HG03378 (cell line): ENCODE measurements around the gene OVOL2.
"Not testable (repeated sequence)": the region's sequence is repeated elsewhere in the genome, so short reads cannot be mapped to it uniquely, and the experiment has no call there.

Experiments
- ATAC-seq: cut with Tn5 transposase; IDR thresholded peaks from one replicate; pipeline ENCODE4 v1.9.1; 2021; ENCODE audit warnings: mild to moderate bottlenecking, moderate library complexity; ENCODE audit not compliant: unreplicated experiment

OVOL2 gene

GRCh38 chr20:18058661-18059467 is 1.1 kb upstream of the OVOL2 start:
- ATAC-seq: no peak

- no peak for ATAC-seq
These were observed 256 bp upstream of the OVOL2 start for GRCh38 chr20:18057994-18058349.

- no peak for ATAC-seq
These were observed 1.3 kb downstream of the OVOL2 start for GRCh38 chr20:18056174-18057100.

GRCh38 chr20:18055261-18055660 is 2.5 kb downstream of the OVOL2 start:
- no peak for ATAC-seq

- no peak for ATAC-seq
These were observed 4.9 kb downstream of the OVOL2 start for GRCh38 chr20:18052856-18053255.

GRCh38 chr20:18050628-18051027 is 7.1 kb downstream of the OVOL2 start:
- no peak for ATAC-seq

GRCh38 chr20:18048176-18048575 is 9.5 kb downstream of the OVOL2 start:
- no peak for ATAC-seq

GRCh38 chr20:18046535-18046934 is 11.2 kb downstream of the OVOL2 start:
- no peak for ATAC-seq

GRCh38 chr20:18042229-18042628 is 15.5 kb downstream of the OVOL2 start:
- no peak for ATAC-seq

- ATAC-seq: no peak
These were observed 16.3 kb downstream of the OVOL2 start for GRCh38 chr20:18041462-18041861.

- no peak for ATAC-seq
These were observed 18.7 kb downstream of the OVOL2 start for GRCh38 chr20:18039063-18039462.

GRCh38 chr20:18034039-18034438 is 23.7 kb downstream of the OVOL2 start:
- ATAC-seq: no peak

- ATAC-seq: no peak
These were observed 24.5 kb downstream of the OVOL2 start for GRCh38 chr20:18032977-18033892.

GRCh38 chr20:18031888-18032509 is 25.7 kb downstream of the OVOL2 start:
- no peak for ATAC-seq

- no peak for ATAC-seq
These were observed 26.7 kb downstream of the OVOL2 start for GRCh38 chr20:18031050-18031449.

- no peak for ATAC-seq
These were observed 27.7 kb downstream of the OVOL2 start for GRCh38 chr20:18030020-18030419.

- not testable (repeated sequence) for ATAC-seq
These were observed 30.7 kb downstream of the OVOL2 start for GRCh38 chr20:18027011-18027410.

- no peak for ATAC-seq
These were observed 33.0 kb downstream of the OVOL2 start for GRCh38 chr20:18024606-18025127.

GRCh38 chr20:18020931-18021330 is 36.8 kb downstream of the OVOL2 start:
- ATAC-seq: no peak

- ATAC-seq: no peak
These were observed 38.6 kb downstream of the OVOL2 start for GRCh38 chr20:18019068-18019467.
